GM13976 (cell line): Measurements from ENCODE around the gene OR1J1.

Experiments used
- DNase-seq: peaks from one replicate; pipeline ENCODE4 v3.0.0; 2012; ENCODE audit warnings: low spot score
- CTCF ChIP-seq: IDR thresholded peaks from 2 replicates; pipeline ENCODE4 v1.5.1; 2012; ENCODE audit warnings: borderline replicate concordance, mild to moderate bottlenecking; ENCODE audit not compliant: insufficient read depth; ENCODE audit errors: extremely low read depth, missing control alignments, control extremely low read depth
- in situ Hi-C: fragments of 300-500 bp; cut with MboI; formaldehyde crosslinking; loops from one replicate; pipeline ENCODE4 v1.12.0; 2022; ENCODE audit warnings: low sequenced_read_pairs, mixed read lengths, inconsistent platforms; ENCODE audit not compliant: unreplicated experiment

OR1J1 gene

GRCh38 chr9:122468735-122469134, 9.0 kb downstream of the OR1J1 start:
- TF ChIP-seq CTCF: no peak
- in situ Hi-C loops: loop anchor here (10.0 to 25.0 kb wide), 4 partner anchors 346 to 894 kb away; partner anchors contain the start of gene CRB2
- no peak for DNase-seq

- TF ChIP-seq CTCF: no peak
- no peak for DNase-seq
- in situ Hi-C loops: loop anchor here (10.0 to 25.0 kb wide), 4 partner anchors 348 to 896 kb away; partner anchors contain the start of gene CRB2
Measured at GRCh38 chr9:122466456-122466855, 11.3 kb downstream of the OR1J1 start.

- peak; percentile 58 for TF ChIP-seq CTCF
- DNase-seq: peak; percentile 70
- in situ Hi-C loops: loop anchor here (10.0 to 25.0 kb wide), 4 partner anchors 350 to 897 kb away; partner anchors contain the start of gene CRB2
Measured at GRCh38 chr9:122464633-122465567, 12.8 kb downstream of the OR1J1 start.

- TF ChIP-seq CTCF: peak; percentile 29
- peak; percentile 20 for DNase-seq
- in situ Hi-C loops: loop anchor here (10.0 to 25.0 kb wide), 4 partner anchors 351 to 898 kb away; partner anchors contain the start of gene CRB2
Measured at GRCh38 chr9:122463828-122464632, 13.7 kb downstream of the OR1J1 start.

- in situ Hi-C loops: loop anchor here (25.0 kb wide), 3 partner anchors 345 to 905 kb away; partner anchors contain the start of gene CRB2
Measured at GRCh38 chr9:122457787-122458186, 19.9 kb downstream of the OR1J1 start.

More at GRCh38 chr9:122457787-122458186, 19.9 kb downstream of the OR1J1 start:
- DNase-seq: no peak
- no peak for TF ChIP-seq CTCF
